Chondrocyte (in vitro differentiated cells): Measurements from ENCODE around the gene SPATA4. TPM values are rescaled to one million over a fixed set of nuclear protein-coding genes. Genes with fewer than 3 reads are reported as not detected.
A peak's percentile ranks its signal among the peaks of the same experiment; 100 is the strongest.

ENCODE experiments used
- DNase-seq: peaks from one replicate; pipeline ENCODE4 v3.0.0; 2021; ENCODE audit warnings: mixed read lengths, low spot score
- H3K27ac Mint-ChIP-seq: one replicate; pipeline ENCODE4 v1.8.0; 2021; ENCODE audit warnings: mild to moderate bottlenecking, moderate library complexity, mixed read lengths; ENCODE audit not compliant: unreplicated experiment
- H3K27me3 Mint-ChIP-seq: 2 replicates; pipeline ENCODE4 v1.8.0; 2021; ENCODE audit warnings: low read depth, mixed read lengths
- H3K36me3 Mint-ChIP-seq: 2 replicates; pipeline ENCODE4 v1.8.0; 2021; ENCODE audit warnings: low read depth, mixed read lengths
- H3K4me1 Mint-ChIP-seq: 2 replicates; pipeline ENCODE4 v1.8.0; 2021; ENCODE audit warnings: low read depth, mild to moderate bottlenecking, mixed read lengths
- H3K4me3 Mint-ChIP-seq: one replicate; pipeline ENCODE4 v1.8.0; 2021; ENCODE audit warnings: mild to moderate bottlenecking, moderate library complexity, mixed read lengths; ENCODE audit not compliant: unreplicated experiment
- H3K9me3 Mint-ChIP-seq: 2 replicates; pipeline ENCODE4 v1.8.0; 2021; ENCODE audit warnings: low read depth, mixed read lengths
- total RNA-seq: library from RNA; stranded (reverse); gene quantifications from 3 replicates; pipeline ENCODE4 v1.2.1, GENCODE V29; 2021
- TF ChIP-seq, protein P1 (sequence below): fragments of 200-600 bp; sonication (generic); IDR thresholded peaks from 2 replicates; pipeline ENCODE4 v1.5.0; 2021; ENCODE audit warnings: antibody characterized with exemption, mild to moderate bottlenecking, moderate library complexity

Gene SPATA4
- total RNA-seq, 1 donor from 2014 or later, result not detected

DNA sequence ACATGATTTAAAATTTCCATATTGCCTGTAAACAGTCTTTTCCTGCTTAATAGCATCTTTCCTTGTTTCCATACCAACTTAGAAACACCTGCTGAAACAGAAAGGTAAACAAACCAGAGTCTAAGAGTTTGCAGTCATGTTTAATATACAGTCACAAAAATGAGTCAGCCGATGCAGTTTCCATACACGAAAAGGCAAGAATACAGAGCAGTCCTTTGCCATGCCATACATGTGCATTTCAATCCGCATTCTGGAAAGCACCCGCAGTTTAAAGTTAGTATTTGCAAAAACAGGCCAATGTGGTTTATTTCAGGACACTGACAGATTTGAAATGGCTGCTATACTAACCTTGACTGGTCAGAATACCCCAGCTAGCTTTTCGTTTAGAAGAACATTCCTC is 41.6 kb upstream of the SPATA4 start:
- no peak for DNase-seq
- Mint-ChIP-seq H3K27ac (peak overlapping the region; percentile 78), H3K36me3 (no peaks in the 10 kb centered on the region), H3K9me3 (no peaks in the 10 kb centered on the region), H3K4me3 (no peak overlapping the region), H3K4me1 (peaks cover 36% of the 10 kb centered on the region), H3K27me3 (no peaks in the 10 kb centered on the region)
- TF ChIP-seq, protein P1, sequence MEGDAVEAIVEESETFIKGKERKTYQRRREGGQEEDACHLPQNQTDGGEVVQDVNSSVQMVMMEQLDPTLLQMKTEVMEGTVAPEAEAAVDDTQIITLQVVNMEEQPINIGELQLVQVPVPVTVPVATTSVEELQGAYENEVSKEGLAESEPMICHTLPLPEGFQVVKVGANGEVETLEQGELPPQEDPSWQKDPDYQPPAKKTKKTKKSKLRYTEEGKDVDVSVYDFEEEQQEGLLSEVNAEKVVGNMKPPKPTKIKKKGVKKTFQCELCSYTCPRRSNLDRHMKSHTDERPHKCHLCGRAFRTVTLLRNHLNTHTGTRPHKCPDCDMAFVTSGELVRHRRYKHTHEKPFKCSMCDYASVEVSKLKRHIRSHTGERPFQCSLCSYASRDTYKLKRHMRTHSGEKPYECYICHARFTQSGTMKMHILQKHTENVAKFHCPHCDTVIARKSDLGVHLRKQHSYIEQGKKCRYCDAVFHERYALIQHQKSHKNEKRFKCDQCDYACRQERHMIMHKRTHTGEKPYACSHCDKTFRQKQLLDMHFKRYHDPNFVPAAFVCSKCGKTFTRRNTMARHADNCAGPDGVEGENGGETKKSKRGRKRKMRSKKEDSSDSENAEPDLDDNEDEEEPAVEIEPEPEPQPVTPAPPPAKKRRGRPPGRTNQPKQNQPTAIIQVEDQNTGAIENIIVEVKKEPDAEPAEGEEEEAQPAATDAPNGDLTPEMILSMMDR, result no peak

DNA sequence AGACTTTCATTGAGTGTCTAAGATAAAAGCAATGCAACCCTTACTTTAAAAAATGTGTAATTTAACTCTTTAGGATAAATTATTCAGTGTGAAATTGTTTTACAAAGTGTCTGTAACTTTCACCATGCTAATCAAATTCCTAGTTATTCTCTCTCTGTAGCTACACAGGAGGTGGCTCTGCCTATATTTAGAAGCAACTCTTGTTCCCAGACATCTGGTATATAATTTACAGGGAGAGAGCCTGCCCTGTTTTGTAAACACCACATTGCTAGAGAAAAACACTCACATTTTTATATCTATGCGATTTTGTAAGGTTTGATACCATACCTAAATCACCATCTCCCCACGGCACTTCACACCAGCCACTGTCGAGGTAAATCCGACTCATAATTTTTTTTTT is 35.5 kb upstream of the SPATA4 start:
- Mint-ChIP-seq H3K9me3 (no peaks in the 10 kb centered on the region), H3K4me1 (peaks cover 13% of the 10 kb centered on the region), H3K4me3 (no peak overlapping the region), H3K27ac (peak overlapping the region; percentile 4), H3K27me3 (no peaks in the 10 kb centered on the region), H3K36me3 (no peaks in the 10 kb centered on the region)
- no peak for DNase-seq
- TF ChIP-seq, protein P1, result no peak

DNA sequence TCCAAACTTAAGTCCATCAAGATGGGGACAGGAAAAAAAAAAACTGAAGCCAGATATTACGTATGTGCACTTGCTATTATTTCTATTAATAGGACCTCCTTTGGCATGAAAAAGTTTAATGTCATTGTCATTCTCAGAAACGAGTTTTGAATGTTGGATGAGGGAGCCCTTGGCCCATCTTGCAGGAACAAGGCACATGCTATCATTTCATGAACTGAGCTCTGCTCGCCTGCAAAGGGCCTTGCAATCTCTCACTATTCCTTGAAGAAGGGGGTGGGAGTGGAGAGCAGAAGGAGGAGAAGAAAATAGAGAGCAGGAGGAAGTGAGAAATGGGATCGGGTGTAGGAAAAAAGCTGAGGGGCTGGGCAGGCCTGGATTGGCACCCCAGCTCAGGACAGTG is 34.3 kb upstream of the SPATA4 start:
- no peaks in the 10 kb centered on the region for H3K36me3 Mint-ChIP-seq
- H3K9me3 Mint-ChIP-seq, result no peaks in the 10 kb centered on the region
- no peak for DNase-seq
- H3K27me3 Mint-ChIP-seq, result no peaks in the 10 kb centered on the region
- peaks cover 10% of the 10 kb centered on the region for H3K4me1 Mint-ChIP-seq
- H3K27ac Mint-ChIP-seq, result no peak overlapping the region
- TF ChIP-seq, protein P1, result no peak
- H3K4me3 Mint-ChIP-seq, result no peak overlapping the region

DNA sequence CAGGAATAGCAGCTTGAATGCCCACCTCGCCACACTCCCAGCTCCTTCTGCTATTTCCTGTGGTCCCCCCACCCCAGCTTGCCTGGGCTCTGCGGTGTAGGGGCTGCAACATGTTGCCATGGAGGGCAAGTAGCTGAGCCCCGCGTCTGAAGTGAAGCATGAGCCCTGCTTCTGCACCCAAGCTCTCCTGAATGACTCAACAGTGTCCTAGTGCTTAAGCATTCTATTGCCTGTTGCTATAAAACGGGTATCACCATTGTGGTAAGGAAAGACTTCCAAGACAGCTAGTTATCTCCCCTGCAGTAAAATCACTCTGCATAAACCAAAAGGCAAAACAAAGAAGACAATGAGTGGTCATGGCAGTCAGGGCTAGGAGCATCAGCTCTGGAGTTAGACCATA is 31.4 kb upstream of the SPATA4 start:
- peaks cover 6% of the 10 kb centered on the region for H3K4me1 Mint-ChIP-seq
- no peaks in the 10 kb centered on the region for H3K36me3 Mint-ChIP-seq
- H3K27ac Mint-ChIP-seq, result no peak overlapping the region
- TF ChIP-seq, protein P1, result no peak
- H3K4me3 Mint-ChIP-seq, result no peak overlapping the region
- no peaks in the 10 kb centered on the region for H3K27me3 Mint-ChIP-seq
- DNase-seq, result no peak
- no peaks in the 10 kb centered on the region for H3K9me3 Mint-ChIP-seq

DNA sequence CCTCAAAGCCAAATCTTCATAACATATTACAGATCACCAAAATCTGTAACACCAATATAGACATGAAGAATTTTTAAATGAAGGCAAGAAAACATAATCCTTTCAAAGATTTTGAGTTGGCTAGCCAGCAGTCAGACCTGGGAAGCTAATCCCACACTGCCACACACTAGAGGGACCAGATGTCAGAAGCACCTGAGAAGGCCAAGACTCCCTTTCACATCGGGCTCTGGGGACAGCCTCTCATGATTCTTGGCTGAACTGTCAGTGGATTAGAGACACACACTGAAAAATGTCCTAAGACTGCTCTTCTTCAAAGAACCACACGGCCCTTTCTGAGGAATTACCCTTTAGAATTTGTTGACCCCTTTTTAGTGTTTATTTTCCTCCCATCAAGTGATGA is 28.2 kb upstream of the SPATA4 start:
- Mint-ChIP-seq H3K27ac (no peak overlapping the region), H3K36me3 (no peaks in the 10 kb centered on the region), H3K9me3 (no peaks in the 10 kb centered on the region), H3K27me3 (no peaks in the 10 kb centered on the region), H3K4me3 (no peak overlapping the region), H3K4me1 (no peaks in the 10 kb centered on the region)
- TF ChIP-seq, protein P1, result no peak
- no peak for DNase-seq
